HepG2 (cell line): ENCODE results near the gene P2RY2. TPM values are rescaled to one million over a fixed set of nuclear protein-coding genes. Genes with fewer than 3 reads are reported as not detected.
A peak's percentile ranks its signal among the peaks of the same experiment; 100 is the strongest.

ENCODE experiments used
- CBX2 ChIP-seq, 2 experiments: fragments of 200-600 bp in 1 of 2; sonication (generic); formaldehyde crosslinking in 1 of 2; IDR thresholded peaks; 2 replicates each; pipeline versions ENCODE4 v1.7.0 to v1.8.1; 2018 to 2022; ENCODE audit warnings: low read depth in 2 of 2, low read length in 1 of 2, mild to moderate bottlenecking in 1 of 2, missing genetic modification reagents in 1 of 2
- DNMT1 ChIP-seq: sonication (generic); formaldehyde crosslinking; IDR thresholded peaks from 2 replicates; pipeline ENCODE4 v1.5.1; 2020; ENCODE audit warnings: mild to moderate bottlenecking, missing genetic modification reagents
- FOXK1 ChIP-seq: sonication (generic); formaldehyde crosslinking; IDR thresholded peaks from 2 replicates; pipeline ENCODE4 v1.4.0; 2020; ENCODE audit warnings: low read depth, missing genetic modification reagents, borderline replicate concordance
- IRF9 ChIP-seq: sonication (generic); formaldehyde crosslinking; IDR thresholded peaks from 2 replicates; pipeline ENCODE4 v1.8.0; 2022; ENCODE audit warnings: missing genetic modification reagents, mild to moderate bottlenecking, borderline replicate concordance
- MTA1 ChIP-seq: sonication (generic); formaldehyde crosslinking; IDR thresholded peaks from 2 replicates; pipeline ENCODE4 v1.4.0; 2020; ENCODE audit warnings: missing genetic modification reagents, mild to moderate bottlenecking, borderline replicate concordance
- MXD4 ChIP-seq: IDR thresholded peaks from 2 replicates; pipeline ENCODE4 v1.6.1; 2016; ENCODE audit warnings: mild to moderate bottlenecking, missing biosample characterization, missing genetic modification reagents
- NCOR1 ChIP-seq: fragments of 200-600 bp; sonication (generic); IDR thresholded peaks from 2 replicates; pipeline ENCODE4 v1.7.0; 2017; ENCODE audit warnings: antibody characterized with exemption, low read length, borderline replicate concordance
- NRL ChIP-seq: sonication (generic); formaldehyde crosslinking; IDR thresholded peaks from 2 replicates; pipeline ENCODE4 v1.5.0; 2020; ENCODE audit warnings: missing genetic modification reagents, mild to moderate bottlenecking, moderate library complexity, borderline replicate concordance
- RBFOX2 ChIP-seq: fragments of 200-400 bp; formaldehyde crosslinking; IDR thresholded peaks from 2 replicates; pipeline ENCODE4 v1.6.1; 2017; ENCODE audit warnings: low read depth, mild to moderate bottlenecking, low read length
- RFXANK ChIP-seq: IDR thresholded peaks from 2 replicates; pipeline ENCODE4 v1.6.1; 2016
- SOX6 ChIP-seq, 2 experiments: fragments of 450-650 bp in 1 of 2; sonication (generic) in 1 of 2; formaldehyde crosslinking in 1 of 2; IDR thresholded peaks; 2 replicates each; pipeline versions ENCODE4 v1.4.0 to v1.6.1; 2017 to 2020; ENCODE audit warnings: antibody characterized with exemption in 1 of 2, mild to moderate bottlenecking in 1 of 2, missing genetic modification reagents in 1 of 2
- TP53 ChIP-seq: sonication (generic); formaldehyde crosslinking; conservative IDR thresholded peaks from 2 replicates; pipeline ENCODE4 v1.4.0; 2020; ENCODE audit warnings: missing genetic modification reagents
- ZBTB34 ChIP-seq: sonication (generic); formaldehyde crosslinking; IDR thresholded peaks from 2 replicates; pipeline ENCODE4 v1.8.0; 2022; ENCODE audit warnings: mild to moderate bottlenecking, missing genetic modification reagents
- ZBTB49 ChIP-seq: sonication (generic); formaldehyde crosslinking; IDR thresholded peaks from 2 replicates; pipeline ENCODE4 v1.4.0; 2020; ENCODE audit warnings: missing genetic modification reagents, borderline replicate concordance
- ZNF180 ChIP-seq: sonication (generic); formaldehyde crosslinking; IDR thresholded peaks from 2 replicates; pipeline ENCODE4 v1.4.0; 2020; ENCODE audit warnings: low read depth, missing genetic modification reagents, borderline replicate concordance
- ZNF256 ChIP-seq: sonication (generic); formaldehyde crosslinking; conservative IDR thresholded peaks from 2 replicates; pipeline ENCODE4 v1.4.0; 2020; ENCODE audit warnings: missing genetic modification reagents
- ZNF280D ChIP-seq: sonication (generic); formaldehyde crosslinking; IDR thresholded peaks from 2 replicates; pipeline ENCODE4 v1.5.1; 2020; ENCODE audit warnings: mild to moderate bottlenecking, missing genetic modification reagents
- ZNF367 ChIP-seq: sonication (generic); formaldehyde crosslinking; IDR thresholded peaks from 2 replicates; pipeline ENCODE4 v1.4.0; 2020; ENCODE audit warnings: missing genetic modification reagents, borderline replicate concordance
- ZNF562 ChIP-seq: sonication (generic); formaldehyde crosslinking; IDR thresholded peaks from 2 replicates; pipeline ENCODE4 v1.8.0; 2022; ENCODE audit warnings: missing genetic modification reagents, borderline replicate concordance
- ZNF7 ChIP-seq: IDR thresholded peaks from 2 replicates; pipeline ENCODE4 v1.6.1; 2016; ENCODE audit warnings: missing biosample characterization, missing genetic modification reagents
- ZNF790 ChIP-seq: sonication (generic); formaldehyde crosslinking; IDR thresholded peaks from 2 replicates; pipeline ENCODE4 v1.8.0; 2022; ENCODE audit warnings: missing genetic modification reagents, mild to moderate bottlenecking, borderline replicate concordance
- polyA plus RNA-seq, 8 experiments: library from polyadenylated mRNA; depleted of rRNA in 3 of 8; stranded (reverse) in 7 of 8; unstranded in 1 of 8; fragments of >200 nt; fragmentation: Illumina TruSeq in 4 of 8; extraction: Trizol in 4 of 8; gene quantifications; 2 replicates each; pipeline versions ENCODE4 v1.2.1 to v1.2.3, GENCODE V29; 2011 to 2016; ENCODE audit warnings: low read depth in 4 of 8, missing spikeins in 1 of 8, mixed read lengths in 1 of 8; ENCODE audit not compliant: insufficient read depth in 1 of 8
- total RNA-seq, 5 experiments: library from RNA; depleted of rRNA; stranded (reverse); fragments of >200 nt; fragmentation: Illumina TruSeq; extraction: Trizol; gene quantifications; 2 replicates each; pipeline ENCODE4 v1.2.3, GENCODE V29; 2016; ENCODE audit warnings: low read depth in 1 of 5

Gene P2RY2
- total and polyA plus RNA-seq, 2 of the 13 experiments (the other 11 are each of a cell fraction or from before 2014, with no cell fraction given): 0.95 to 3.1 TPM

- TF ChIP-seq ZNF280D (CRISPR knock-in tag): no peak
- no peak for TF ChIP-seq ZNF7
- TF ChIP-seq CBX2 (IDR thresholded peaks at IDR 0.05; ENCODE audit: low read depth, low read length): no peak
- no peak for TF ChIP-seq CBX2 (CRISPR knock-in tag; IDR thresholded peaks at IDR 0.05; ENCODE audit: low read depth)
- no peak for TF ChIP-seq ZNF367 (CRISPR knock-in tag)
- TF ChIP-seq ZNF562 (CRISPR knock-in tag): no peak
- TF ChIP-seq RFXANK (CRISPR knock-in tag): no peak
- 0 out of 2 replicates have a peak, but pooled peaks have one; percentile 8 for TF ChIP-seq ZBTB34
- TF ChIP-seq IRF9 (CRISPR knock-in tag): peak; percentile 69; the same call in 1 of the 2 replicates
- no peak for TF ChIP-seq DNMT1
- TF ChIP-seq ZNF180: no peak
- TF ChIP-seq ZNF256 (CRISPR knock-in tag): no peak
- no peak for TF ChIP-seq MTA1 (CRISPR knock-in tag)
- TF ChIP-seq NCOR1: no peak
- no peak for TF ChIP-seq FOXK1
- TF ChIP-seq ZBTB49 (CRISPR knock-in tag): no peak
- TF ChIP-seq ZNF790 (CRISPR knock-in tag): no peak
- TF ChIP-seq SOX6 (IDR thresholded peaks at IDR 0.05): no peak
- TF ChIP-seq SOX6 (CRISPR knock-in tag; IDR thresholded peaks at IDR 0.05): no peak
- TF ChIP-seq RBFOX2: no peak
- peak; percentile 36; the same call in 1 of the 2 replicates for TF ChIP-seq MXD4 (CRISPR knock-in tag)
- no peak for TF ChIP-seq TP53 (CRISPR knock-in tag)
- no peak for TF ChIP-seq NRL (CRISPR knock-in tag)
Observed at GRCh38 chr11:73177778-73178539, 40.1 kb upstream of the P2RY2 start (continued).
